GM21381 (cell line): Measurements from ENCODE around the gene ENTR1.

Source experiments
- ATAC-seq: cut with Tn5 transposase; IDR thresholded peaks from one replicate; pipeline ENCODE4 v1.9.1; 2021; ENCODE audit warnings: mild to moderate bottlenecking, moderate library complexity; ENCODE audit not compliant: unreplicated experiment

The ENTR1 gene

GRCh38 chr9:136399176-136400037 lies 11.0 kb downstream of the ENTR1 start:
- peak; percentile 25 for ATAC-seq

GRCh38 chr9:136398286-136398685 lies 12.1 kb downstream of the ENTR1 start:
- ATAC-seq, result no peak

- ATAC-seq, result no peak
Measured at GRCh38 chr9:136397643-136398042, 12.8 kb downstream of the ENTR1 start.

GRCh38 chr9:136396219-136396515 lies 14.2 kb downstream of the ENTR1 start:
- no peak for ATAC-seq

GRCh38 chr9:136395345-136396218 lies 14.8 kb downstream of the ENTR1 start:
- no peak for ATAC-seq

- no peak for ATAC-seq
Measured at GRCh38 chr9:136395020-136395340, 15.4 kb downstream of the ENTR1 start.

GRCh38 chr9:136394312-136395019 lies 15.9 kb downstream of the ENTR1 start:
- ATAC-seq, result no peak

- no peak for ATAC-seq
Measured at GRCh38 chr9:136393531-136393930, 16.9 kb downstream of the ENTR1 start.

- no peak for ATAC-seq
Measured at GRCh38 chr9:136392538-136393449, 17.6 kb downstream of the ENTR1 start.

GRCh38 chr9:136391737-136392537 lies 18.5 kb downstream of the ENTR1 start:
- no peak for ATAC-seq

GRCh38 chr9:136389396-136389795 lies 21.0 kb downstream of the ENTR1 start:
- ATAC-seq, result no peak

GRCh38 chr9:136387217-136387616 lies 23.2 kb downstream of the ENTR1 start:
- no peak for ATAC-seq

- ATAC-seq, result no peak
Measured at GRCh38 chr9:136386018-136386417, 24.4 kb downstream of the ENTR1 start.

- no peak for ATAC-seq
Measured at GRCh38 chr9:136385015-136385414, 25.4 kb downstream of the ENTR1 start.

- no peak for ATAC-seq
Measured at GRCh38 chr9:136383436-136383835, 27.0 kb downstream of the ENTR1 start.

- no peak for ATAC-seq
Measured at GRCh38 chr9:136381966-136382513, 28.4 kb downstream of the ENTR1 start.

- no peak for ATAC-seq
Measured at GRCh38 chr9:136381311-136381710, 29.1 kb downstream of the ENTR1 start.

GRCh38 chr9:136380381-136380780 lies 30.0 kb downstream of the ENTR1 start:
- no peak for ATAC-seq

- ATAC-seq, result no peak
Measured at GRCh38 chr9:136379891-136380290, 30.5 kb downstream of the ENTR1 start.
